Brain microvascular endothelial cell (primary cell): ENCODE measurements around the gene TRMT10A.

Experiments used
- DNase-seq: peaks from one replicate; pipeline ENCODE4 v3.0.0-alpha.2; 2020
- H3K27ac ChIP-seq: fragments of 250-450 bp; sonication (Bioruptor Pico); 2 replicates; pipeline ENCODE4 v1.5.1; 2020; ENCODE audit warnings: mild to moderate bottlenecking, moderate library complexity
- H3K27me3 ChIP-seq: fragments of 250-450 bp; sonication (Bioruptor Pico); replicated peaks from 2 replicates; pipeline ENCODE4 v1.5.1; 2020; ENCODE audit warnings: mild to moderate bottlenecking
- H3K36me3 ChIP-seq: fragments of 250-450 bp; sonication (Bioruptor Pico); replicated peaks from 2 replicates; pipeline ENCODE4 v1.5.1; 2020; ENCODE audit warnings: mild to moderate bottlenecking
- H3K4me3 ChIP-seq: 2 replicates; pipeline ENCODE4 v1.5.1; 2011; ENCODE audit warnings: low read depth, mild to moderate bottlenecking, control low read depth, low read length, moderate library complexity
- in situ Hi-C: cut with HindIII; loops from 2 replicates; pipeline ENCODE4 v1.10.0; 2017; ENCODE audit warnings: low sequenced_read_pairs, low pct_ligation_motif_present
- TF ChIP-seq, protein P1 (sequence below): IDR thresholded peaks from 2 replicates; pipeline ENCODE4 v1.5.1; 2011; ENCODE audit warnings: low read depth, mild to moderate bottlenecking, moderate library complexity, low read length, control low read depth, inconsistent platforms; ENCODE audit errors: missing control alignments

TRMT10A gene

DNA sequence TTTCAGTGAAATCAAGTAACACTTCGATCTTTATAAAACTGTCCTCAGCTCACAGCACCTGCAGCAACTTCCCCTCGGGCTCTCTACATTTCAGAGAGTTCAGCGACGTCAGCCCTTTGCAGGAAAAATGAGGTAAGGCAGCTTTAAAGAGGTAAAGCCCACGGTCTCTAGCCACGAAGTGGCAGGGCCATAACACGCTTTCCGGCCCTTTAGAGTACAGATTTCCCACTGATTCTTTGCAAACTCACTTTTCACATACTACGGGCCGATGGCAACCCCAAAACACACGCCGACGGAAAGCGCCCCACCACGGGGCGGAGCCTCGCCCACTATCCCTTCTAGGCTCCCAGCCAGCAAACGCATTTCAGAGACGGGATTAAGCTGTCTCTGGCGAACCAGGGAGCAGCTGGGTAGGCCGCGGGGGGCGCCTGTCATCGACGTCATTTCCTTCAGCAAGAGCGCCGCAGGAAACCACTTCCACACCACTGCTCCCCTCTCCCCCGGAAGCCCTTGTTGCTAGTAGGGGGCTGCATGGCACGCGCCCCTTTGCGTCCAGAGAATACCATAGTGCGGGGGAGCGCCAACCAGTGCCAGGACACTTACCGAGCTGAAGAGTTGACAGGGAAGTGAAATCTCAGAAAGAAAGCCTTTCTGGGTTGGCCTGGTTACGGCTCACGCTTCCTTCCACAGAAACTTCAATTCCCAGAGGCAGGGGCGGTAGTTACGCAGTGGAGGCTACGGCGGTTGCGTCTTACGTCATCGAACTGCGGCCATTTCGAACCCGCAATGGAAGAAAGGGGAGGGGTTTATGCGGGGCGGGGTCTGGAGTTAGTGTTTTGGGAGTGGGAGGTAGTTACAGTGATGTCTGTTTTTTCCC lies at the start of gene TRMT10A:
Gene TRMT10A, minus strand, starts transcription at position 730 of the 877 bp plus-strand sequence. CDS start 4,701 bp downstream, outside the sequence.
- Histone ChIP-seq H3K36me3 (no peaks in the 10 kb centered on the region), H3K4me3 (peak within 1 kb of the TSS; percentile 87), H3K27ac (peak within 1 kb of the TSS; percentile 85), H3K27me3 (no peaks in the 10 kb centered on the region)
- TF ChIP-seq, protein P1, sequence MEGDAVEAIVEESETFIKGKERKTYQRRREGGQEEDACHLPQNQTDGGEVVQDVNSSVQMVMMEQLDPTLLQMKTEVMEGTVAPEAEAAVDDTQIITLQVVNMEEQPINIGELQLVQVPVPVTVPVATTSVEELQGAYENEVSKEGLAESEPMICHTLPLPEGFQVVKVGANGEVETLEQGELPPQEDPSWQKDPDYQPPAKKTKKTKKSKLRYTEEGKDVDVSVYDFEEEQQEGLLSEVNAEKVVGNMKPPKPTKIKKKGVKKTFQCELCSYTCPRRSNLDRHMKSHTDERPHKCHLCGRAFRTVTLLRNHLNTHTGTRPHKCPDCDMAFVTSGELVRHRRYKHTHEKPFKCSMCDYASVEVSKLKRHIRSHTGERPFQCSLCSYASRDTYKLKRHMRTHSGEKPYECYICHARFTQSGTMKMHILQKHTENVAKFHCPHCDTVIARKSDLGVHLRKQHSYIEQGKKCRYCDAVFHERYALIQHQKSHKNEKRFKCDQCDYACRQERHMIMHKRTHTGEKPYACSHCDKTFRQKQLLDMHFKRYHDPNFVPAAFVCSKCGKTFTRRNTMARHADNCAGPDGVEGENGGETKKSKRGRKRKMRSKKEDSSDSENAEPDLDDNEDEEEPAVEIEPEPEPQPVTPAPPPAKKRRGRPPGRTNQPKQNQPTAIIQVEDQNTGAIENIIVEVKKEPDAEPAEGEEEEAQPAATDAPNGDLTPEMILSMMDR = peak; percentile 14
- in situ Hi-C loops = no loop called here
- peak; percentile 99 for DNase-seq

GRCh38 chr4:99612704-99613103 lies 48.9 kb upstream of the TRMT10A start:
- in situ Hi-C loops = no loop called here
- no peaks in the 10 kb centered on the region for H3K27me3 ChIP-seq
- TF ChIP-seq, protein P1 = no peak

DNA sequence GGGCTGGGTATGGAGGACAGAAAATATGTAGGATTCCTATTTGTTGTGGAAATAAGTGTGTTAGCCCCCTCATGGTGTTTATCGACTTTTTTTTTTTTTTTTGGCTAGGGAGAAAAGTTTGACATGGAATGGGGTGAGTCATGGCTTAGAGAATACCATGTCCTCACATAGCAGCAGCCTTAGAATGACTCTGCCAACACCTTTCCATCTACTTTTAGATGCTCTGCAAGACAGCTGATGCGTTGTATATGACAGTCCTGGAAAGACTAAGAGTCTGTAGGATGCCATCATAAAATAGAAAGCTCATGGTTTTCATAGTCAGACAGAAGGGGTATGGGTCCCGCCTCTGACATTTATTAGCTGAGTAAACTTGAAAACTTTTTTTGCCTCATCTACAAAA lies 48.4 kb upstream of the TRMT10A start:
- Histone ChIP-seq H3K27ac (no peak overlapping the region), H3K27me3 (no peaks in the 10 kb centered on the region), H3K4me3 (no peak overlapping the region), H3K36me3 (no peaks in the 10 kb centered on the region)
- in situ Hi-C loops = no loop called here
- TF ChIP-seq, protein P1 = no peak
- no peak for DNase-seq

More at GRCh38 chr4:99612704-99613103, 48.9 kb upstream of the TRMT10A start:
- Histone ChIP-seq H3K36me3 (no peaks in the 10 kb centered on the region), H3K4me3 (no peak overlapping the region), H3K27ac (no peak overlapping the region)
- no peak for DNase-seq

- H3K4me3 ChIP-seq = no peak overlapping the region
- no peak overlapping the region for H3K27ac ChIP-seq
- no peak for DNase-seq
- no peaks in the 10 kb centered on the region for H3K36me3 ChIP-seq
- in situ Hi-C loops = no loop called here
- H3K27me3 ChIP-seq = no peaks in the 10 kb centered on the region
- TF ChIP-seq, protein P1 = no peak
These were observed 46.9 kb upstream of the TRMT10A start for GRCh38 chr4:99610605-99611175.

DNA sequence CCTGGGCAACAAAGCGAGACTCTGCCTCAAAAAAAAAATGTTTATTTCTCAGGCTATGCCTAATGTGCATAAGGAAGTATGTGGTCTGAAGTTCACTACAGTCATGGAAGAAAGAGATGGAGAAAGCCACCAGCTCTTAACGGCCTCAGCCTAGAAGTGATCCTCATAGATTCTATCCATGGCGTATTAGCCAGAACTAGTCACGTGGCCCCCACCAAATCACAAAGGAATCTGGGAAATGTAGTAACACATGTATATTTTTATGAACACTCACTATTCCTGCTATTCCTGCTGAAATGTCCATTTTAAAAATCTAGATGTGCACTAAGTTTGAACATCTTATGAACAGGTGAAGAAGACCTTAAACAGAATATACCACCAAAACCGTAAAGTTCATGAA lies 44.6 kb upstream of the TRMT10A start:
- Histone ChIP-seq H3K27me3 (no peaks in the 10 kb centered on the region), H3K4me3 (no peak overlapping the region), H3K36me3 (no peaks in the 10 kb centered on the region), H3K27ac (no peak overlapping the region)
- TF ChIP-seq, protein P1 = no peak
- in situ Hi-C loops = no loop called here
- DNase-seq = no peak
